HK-2 (cell line): ENCODE measurements around the gene ULBP1.
"Not testable (repeated sequence)": the region's sequence is repeated elsewhere in the genome, so short reads cannot be mapped to it uniquely, and the experiment has no call there.

Experiments used
- DNase-seq: peaks from one replicate; pipeline ENCODE4 v3.0.0-alpha.2; 2018; ENCODE audit not compliant: unreplicated experiment

Gene ULBP1

GRCh38 chr6:149933461-149933860, 30.3 kb upstream of the ULBP1 start:
- no peak for DNase-seq

GRCh38 chr6:149934249-149935156, 29.2 kb upstream of the ULBP1 start:
- DNase-seq = peak; percentile 49

GRCh38 chr6:149935246-149935645, 28.5 kb upstream of the ULBP1 start:
- DNase-seq = no peak

GRCh38 chr6:149935668-149936067, 28.1 kb upstream of the ULBP1 start:
- no peak for DNase-seq

- no peak for DNase-seq
Observed at GRCh38 chr6:149936743-149937142, 27.0 kb upstream of the ULBP1 start.

GRCh38 chr6:149938013-149938570, 25.7 kb upstream of the ULBP1 start:
- DNase-seq = not testable (repeated sequence)

GRCh38 chr6:149938571-149939355, 25.0 kb upstream of the ULBP1 start:
- peak; percentile 42 for DNase-seq

GRCh38 chr6:149939356-149939648, 24.4 kb upstream of the ULBP1 start:
- DNase-seq = no peak

- DNase-seq = no peak
Observed at GRCh38 chr6:149939909-149940671, 23.7 kb upstream of the ULBP1 start.

GRCh38 chr6:149940672-149940982, 23.1 kb upstream of the ULBP1 start:
- DNase-seq = no peak

- peak; percentile 93 for DNase-seq
Observed at GRCh38 chr6:149941583-149942460, 21.9 kb upstream of the ULBP1 start, which contains the start of gene ULBP2. ULBP2 (plus strand) TSS chr6:149942014; CDS start chr6:149942073, 59 bp downstream.

GRCh38 chr6:149942461-149942829, 21.3 kb upstream of the ULBP1 start:
- no peak for DNase-seq

GRCh38 chr6:149943321-149943720, 20.4 kb upstream of the ULBP1 start:
- not testable (repeated sequence) for DNase-seq

- DNase-seq = not testable (repeated sequence)
Observed at GRCh38 chr6:149945276-149945675, 18.5 kb upstream of the ULBP1 start.

GRCh38 chr6:149946631-149947030, 17.1 kb upstream of the ULBP1 start:
- DNase-seq = not testable (repeated sequence)

GRCh38 chr6:149947533-149947932, 16.2 kb upstream of the ULBP1 start:
- DNase-seq = not testable (repeated sequence)

- no peak for DNase-seq
Observed at GRCh38 chr6:149948011-149948410, 15.7 kb upstream of the ULBP1 start.

GRCh38 chr6:149948616-149949015, 15.1 kb upstream of the ULBP1 start:
- DNase-seq = no peak

- DNase-seq = no peak
Observed at GRCh38 chr6:149950423-149950822, 13.3 kb upstream of the ULBP1 start.

GRCh38 chr6:149951096-149951495, 12.6 kb upstream of the ULBP1 start:
- DNase-seq = no peak

GRCh38 chr6:149951626-149952025, 12.1 kb upstream of the ULBP1 start:
- DNase-seq = no peak
